ENCODE data around the gene POU6F2.

DNA sequence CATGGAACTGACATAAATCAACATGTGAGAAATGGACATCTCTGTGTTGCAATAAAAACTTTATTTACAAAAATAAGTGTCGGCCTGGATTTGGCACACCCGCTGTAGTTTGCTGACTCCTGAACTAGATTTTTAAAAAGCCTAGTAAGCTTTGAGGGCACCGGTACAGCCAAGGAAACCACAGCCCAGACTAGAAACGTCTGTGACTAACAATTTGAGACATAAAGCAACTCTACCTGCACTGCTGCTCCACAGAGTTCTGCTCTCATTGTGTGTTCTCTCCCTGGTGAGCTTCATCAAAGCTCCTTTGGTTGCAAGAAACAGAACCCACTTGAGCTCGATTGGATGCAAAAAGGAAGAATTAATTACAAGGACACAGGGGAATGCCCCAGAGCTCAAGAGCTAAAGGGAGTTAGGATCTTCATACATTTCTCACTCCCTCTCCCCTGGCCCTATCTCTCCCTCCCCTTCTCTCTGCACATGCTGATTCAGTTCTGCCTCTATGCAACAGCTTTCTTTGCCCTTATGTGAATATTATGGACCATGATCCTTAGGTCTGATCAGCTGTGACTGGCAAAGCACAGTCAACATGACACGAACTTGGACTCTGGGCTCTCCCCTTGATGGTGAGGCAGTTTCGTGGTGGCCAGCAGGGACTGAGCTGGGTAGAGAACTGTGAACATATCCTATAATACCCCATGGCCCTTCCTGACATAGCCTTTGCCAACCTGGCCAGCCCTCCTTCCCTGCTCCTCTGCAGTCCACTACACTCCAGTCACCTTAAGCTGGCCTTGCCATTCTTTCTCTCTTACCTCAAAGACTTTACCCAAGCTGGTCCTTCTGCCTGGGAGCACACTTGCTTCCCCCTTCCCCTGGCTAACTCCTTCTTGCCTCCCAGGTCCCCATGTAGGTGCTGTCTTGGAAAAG, 511.0 kb downstream of the POU6F2 start:
- TF ChIP-seq, protein P1, sequence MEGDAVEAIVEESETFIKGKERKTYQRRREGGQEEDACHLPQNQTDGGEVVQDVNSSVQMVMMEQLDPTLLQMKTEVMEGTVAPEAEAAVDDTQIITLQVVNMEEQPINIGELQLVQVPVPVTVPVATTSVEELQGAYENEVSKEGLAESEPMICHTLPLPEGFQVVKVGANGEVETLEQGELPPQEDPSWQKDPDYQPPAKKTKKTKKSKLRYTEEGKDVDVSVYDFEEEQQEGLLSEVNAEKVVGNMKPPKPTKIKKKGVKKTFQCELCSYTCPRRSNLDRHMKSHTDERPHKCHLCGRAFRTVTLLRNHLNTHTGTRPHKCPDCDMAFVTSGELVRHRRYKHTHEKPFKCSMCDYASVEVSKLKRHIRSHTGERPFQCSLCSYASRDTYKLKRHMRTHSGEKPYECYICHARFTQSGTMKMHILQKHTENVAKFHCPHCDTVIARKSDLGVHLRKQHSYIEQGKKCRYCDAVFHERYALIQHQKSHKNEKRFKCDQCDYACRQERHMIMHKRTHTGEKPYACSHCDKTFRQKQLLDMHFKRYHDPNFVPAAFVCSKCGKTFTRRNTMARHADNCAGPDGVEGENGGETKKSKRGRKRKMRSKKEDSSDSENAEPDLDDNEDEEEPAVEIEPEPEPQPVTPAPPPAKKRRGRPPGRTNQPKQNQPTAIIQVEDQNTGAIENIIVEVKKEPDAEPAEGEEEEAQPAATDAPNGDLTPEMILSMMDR (IDR thresholded peaks at IDR 0.05; ENCODE audit: low read depth, low read length, poor library complexity, severe bottlenecking): no peak
- TF ChIP-seq EZH2phosphoT487 (IDR thresholded peaks at IDR 0.05; ENCODE audit: borderline replicate concordance, low read length): no peak

All from DOHH2 (cell line).